ENCODE measurements around the gene SH2D4B. TPM values are rescaled to one million over a fixed set of nuclear protein-coding genes. Genes with fewer than 3 reads are reported as not detected.

The SH2D4B gene
- total RNA-seq, 1 experiment from 2014 or later, result 0.07 TPM

DNA sequence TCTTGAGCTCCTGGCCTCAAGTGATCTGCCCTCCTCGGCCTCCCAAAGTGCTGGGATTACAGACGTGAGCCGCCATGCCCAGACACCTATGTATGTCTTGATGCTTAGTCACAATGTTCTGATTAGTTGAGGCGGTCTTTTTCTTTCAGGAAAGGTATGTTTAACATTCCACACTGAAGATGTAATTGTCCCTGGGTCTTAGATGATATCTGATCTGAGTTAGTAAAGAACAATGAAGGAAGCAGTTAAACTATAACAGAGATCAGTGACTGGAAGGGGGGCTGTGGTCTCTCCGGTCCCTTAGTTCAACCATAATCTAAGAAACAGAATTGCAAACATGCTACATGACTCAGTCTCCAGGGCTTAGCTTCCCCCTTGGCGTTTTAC lies 31.5 kb upstream of the SH2D4B start:
- TF ChIP-seq, protein P1, sequence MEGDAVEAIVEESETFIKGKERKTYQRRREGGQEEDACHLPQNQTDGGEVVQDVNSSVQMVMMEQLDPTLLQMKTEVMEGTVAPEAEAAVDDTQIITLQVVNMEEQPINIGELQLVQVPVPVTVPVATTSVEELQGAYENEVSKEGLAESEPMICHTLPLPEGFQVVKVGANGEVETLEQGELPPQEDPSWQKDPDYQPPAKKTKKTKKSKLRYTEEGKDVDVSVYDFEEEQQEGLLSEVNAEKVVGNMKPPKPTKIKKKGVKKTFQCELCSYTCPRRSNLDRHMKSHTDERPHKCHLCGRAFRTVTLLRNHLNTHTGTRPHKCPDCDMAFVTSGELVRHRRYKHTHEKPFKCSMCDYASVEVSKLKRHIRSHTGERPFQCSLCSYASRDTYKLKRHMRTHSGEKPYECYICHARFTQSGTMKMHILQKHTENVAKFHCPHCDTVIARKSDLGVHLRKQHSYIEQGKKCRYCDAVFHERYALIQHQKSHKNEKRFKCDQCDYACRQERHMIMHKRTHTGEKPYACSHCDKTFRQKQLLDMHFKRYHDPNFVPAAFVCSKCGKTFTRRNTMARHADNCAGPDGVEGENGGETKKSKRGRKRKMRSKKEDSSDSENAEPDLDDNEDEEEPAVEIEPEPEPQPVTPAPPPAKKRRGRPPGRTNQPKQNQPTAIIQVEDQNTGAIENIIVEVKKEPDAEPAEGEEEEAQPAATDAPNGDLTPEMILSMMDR (conservative IDR thresholded peaks at IDR 0.05), result no peak
- WGBS (ENCODE audit: extremely low coverage, insufficient read length, low lambda C conversion rate), result no CpG with 5 or more reads among the region's 6 CpGs
- Histone ChIP-seq H3K9ac (ENCODE audit: extremely low read depth, insufficient read length, low read length) (no peak overlapping the region), H2BK12ac (ENCODE audit: insufficient read length, low read depth, low read length) (no peak overlapping the region), H3K79me1 (ENCODE audit: insufficient read depth, low read depth, low read length, poor library complexity, severe bottlenecking) (no peaks in the 10 kb centered on the region), H2AK5ac (ENCODE audit: insufficient read length, low read length) (no peak overlapping the region), H4K20me1 (ENCODE audit: control insufficient read depth, insufficient read depth, insufficient read length) (no peaks in the 10 kb centered on the region), H3K27ac (ENCODE audit: insufficient read length, low read depth, low read length) (no peak overlapping the region), H4K5ac (ENCODE audit: insufficient read length, low read depth, low read length) (no peak overlapping the region), H3K4me2 (ENCODE audit: insufficient read depth, insufficient read length, low read length) (no peak overlapping the region), H2AFZ (ENCODE audit: low read length) (no peak overlapping the region), H4K8ac (replicated peaks; ENCODE audit: insufficient read length, low read depth, low read length) (no peak overlapping the region), H3K18ac (ENCODE audit: insufficient read length, low read depth, low read length) (no peak overlapping the region), H4K91ac (ENCODE audit: insufficient read length, low read depth, low read length) (no peak overlapping the region), H2BK5ac (ENCODE audit: insufficient read length, low read length) (no peak overlapping the region), H3K56ac (ENCODE audit: insufficient read length, low read depth, low read length) (no peak overlapping the region), H2BK15ac (ENCODE audit: low read depth, low read length) (no peak overlapping the region), H3K79me2 (ENCODE audit: insufficient read depth, low read length) (no peaks in the 10 kb centered on the region), H2BK20ac (ENCODE audit: low read depth, low read length, poor library complexity, severe bottlenecking) (no peak overlapping the region), H2BK120ac (ENCODE audit: low read depth, low read length, poor library complexity, severe bottlenecking) (no peak overlapping the region), H3K4ac (ENCODE audit: low read depth, low read length) (no peak overlapping the region), H3T11ph (ENCODE audit: low read length) (no peak overlapping the region), H3K27me3 (ENCODE audit: insufficient read depth, low read length) (no peaks in the 10 kb centered on the region), H3K23me2 (ENCODE audit: insufficient read length, low read depth, low read length, poor library complexity, severe bottlenecking) (no peaks in the 10 kb centered on the region), H3K23ac (ENCODE audit: insufficient read length, low read depth, low read length) (no peak overlapping the region), H3K9me3 (ENCODE audit: control insufficient read depth, low read depth, low read length) (no peaks in the 10 kb centered on the region), H3K14ac (ENCODE audit: insufficient read depth, low read length) (no peak overlapping the region), H3K4me1 (ENCODE audit: insufficient read depth, low read length) (peaks cover 4% of the 10 kb centered on the region; the same call in 1 of the 2 replicates)
- DNase-seq, result no peak
- Mint-ChIP-seq H3K36me3 (ENCODE audit: insufficient read depth in 1 of 3, low read depth in 3 of 3) (peaks cover 8 to 23% (median 10%) of the 10 kb centered on the region in 3 experiments; a peak in 6 of 7 replicates), H3K27ac (no peak overlapping the region), H3K27me3 (ENCODE audit: low read depth) (no peaks in the 10 kb centered on the region), H3K4me1 (peaks cover 36 to 41% of the 10 kb centered on the region in 2 experiments), H3K9me3 (no peaks in the 10 kb centered on the region), H3K4me3 (no peak overlapping the region)
